ENCODE measurements around the gene PEA15. TPM values are rescaled to one million over a fixed set of nuclear protein-coding genes. Genes with fewer than 3 reads are reported as not detected.

PEA15 gene
- total and polyA plus RNA-seq, 4 donors, result 8.1 to 44.5 (median 11.1) TPM

GRCh38 chr1:160196143-160196542 lies 9.0 kb upstream of the PEA15 start:
- WGBS, result 91% methylated on average over 4 of the region's 4 CpGs
- no peaks in the 10 kb centered on the region for H3K9me3 ChIP-seq (ENCODE audit: control insufficient read depth in 4 of 4, low read length in 3 of 4)
- H3K4me1 ChIP-seq (ENCODE audit: control insufficient read depth in 4 of 4, insufficient read depth in 4 of 4, low read length in 3 of 4), result peaks cover 2 to 7% (median 5%) of the 10 kb centered on the region in 4 donors
- TF ChIP-seq TAF1 (conservative IDR thresholded peaks at IDR 0.05), result no peak
- TF ChIP-seq FOXA1 (IDR thresholded peaks at IDR 0.05), result no peak
- no peak for TF ChIP-seq ZBTB33 (IDR thresholded peaks at IDR 0.05)
- TF ChIP-seq CTCF (IDR thresholded peaks at IDR 0.05; ENCODE audit: low read depth, low read length, missing input control), result no peak
- no peak for TF ChIP-seq RXRA (IDR thresholded peaks at IDR 0.05)
- no peak for TF ChIP-seq RAD21 (IDR thresholded peaks at IDR 0.05)
- TF ChIP-seq MAX (IDR thresholded peaks at IDR 0.05), result no peak
- TF ChIP-seq ATF3 (IDR thresholded peaks at IDR 0.05), result no peak
- no peaks in the 10 kb centered on the region for H3K36me3 ChIP-seq (ENCODE audit: control insufficient read depth in 4 of 4, insufficient read depth in 3 of 4, low read depth in 1 of 4, low read length in 3 of 4)
- no peak overlapping the region for H3K27ac ChIP-seq (ENCODE audit: low read depth in 1 of 2, low read length in 2 of 2)
- no peak overlapping the region for H3K9ac ChIP-seq (ENCODE audit: low read depth in 1 of 2, low read length in 2 of 2)
- DNase-seq (ENCODE audit: low spot score), result no peak
- H3K27me3 ChIP-seq (ENCODE audit: control insufficient read depth in 4 of 4, insufficient read depth in 4 of 4, low read length in 3 of 4), result no peaks in the 10 kb centered on the region
- H3K4me3 ChIP-seq (ENCODE audit: low read depth in 1 of 3, low read length in 3 of 3), result no peak overlapping the region

GRCh38 chr1:160197231-160197630 lies 8.0 kb upstream of the PEA15 start:
- DNase-seq (ENCODE audit: low spot score), result no peak
- TF ChIP-seq ATF3 (IDR thresholded peaks at IDR 0.05) (no peak), NR2F2 (IDR thresholded peaks at IDR 0.05) (no peak), ZBTB33 (IDR thresholded peaks at IDR 0.05) (no peak), EGR1 (IDR thresholded peaks at IDR 0.05; ENCODE audit: low read depth in 2 of 2) (no peak), TAF1 (conservative IDR thresholded peaks at IDR 0.05) (no peak), FOXA1 (IDR thresholded peaks at IDR 0.05) (no peak)
- WGBS, result 92% methylated on average over 4 of the region's 4 CpGs
- Histone ChIP-seq H3K27ac (ENCODE audit: low read depth in 1 of 2, low read length in 2 of 2) (no peak overlapping the region), H3K4me1 (ENCODE audit: control insufficient read depth in 4 of 4, insufficient read depth in 4 of 4, low read length in 3 of 4) (peaks cover 2 to 7% (median 5%) of the 10 kb centered on the region in 4 donors), H3K27me3 (ENCODE audit: control insufficient read depth in 4 of 4, insufficient read depth in 4 of 4, low read length in 3 of 4) (no peaks in the 10 kb centered on the region), H3K4me3 (ENCODE audit: low read depth in 1 of 3, low read length in 3 of 3) (no peak overlapping the region), H3K9ac (ENCODE audit: low read depth in 1 of 2, low read length in 2 of 2) (no peak overlapping the region), H3K36me3 (ENCODE audit: control insufficient read depth in 4 of 4, insufficient read depth in 3 of 4, low read depth in 1 of 4, low read length in 3 of 4) (no peaks in the 10 kb centered on the region), H3K9me3 (ENCODE audit: control insufficient read depth in 4 of 4, low read length in 3 of 4) (no peaks in the 10 kb centered on the region)

- WGBS, result 90% methylated on average over 4 of the region's 4 CpGs
- Histone ChIP-seq H3K9ac (ENCODE audit: low read depth in 1 of 2, low read length in 2 of 2) (no peak overlapping the region), H3K9me3 (ENCODE audit: control insufficient read depth in 4 of 4, low read length in 3 of 4) (no peaks in the 10 kb centered on the region), H3K4me3 (ENCODE audit: low read depth in 1 of 3, low read length in 3 of 3) (no peak overlapping the region), H3K4me1 (ENCODE audit: control insufficient read depth in 4 of 4, insufficient read depth in 4 of 4, low read length in 3 of 4) (peaks cover 1% of the 10 kb centered on the region in 4 donors), H3K27me3 (ENCODE audit: control insufficient read depth in 4 of 4, insufficient read depth in 4 of 4, low read length in 3 of 4) (no peaks in the 10 kb centered on the region), H3K27ac (ENCODE audit: low read depth in 1 of 2, low read length in 2 of 2) (no peak overlapping the region), H3K36me3 (ENCODE audit: control insufficient read depth in 4 of 4, insufficient read depth in 3 of 4, low read depth in 1 of 4, low read length in 3 of 4) (no peaks in the 10 kb centered on the region)
- no peak for DNase-seq (ENCODE audit: low spot score)
- TF ChIP-seq EGR1 (IDR thresholded peaks at IDR 0.05; ENCODE audit: low read depth in 2 of 2) (no peak), NR2F2 (IDR thresholded peaks at IDR 0.05) (no peak), HNF4A (conservative IDR thresholded peaks at IDR 0.05) (no peak), MAX (IDR thresholded peaks at IDR 0.05) (no peak), YY1 (IDR thresholded peaks at IDR 0.05) (no peak), ZBTB33 (IDR thresholded peaks at IDR 0.05) (no peak), TAF1 (conservative IDR thresholded peaks at IDR 0.05) (no peak), CTCF (IDR thresholded peaks at IDR 0.05; ENCODE audit: low read depth, low read length, missing input control) (no peak), HNF4G (IDR thresholded peaks at IDR 0.05) (no peak), JUND (IDR thresholded peaks at IDR 0.05) (no peak), FOXA1 (IDR thresholded peaks at IDR 0.05) (no peak)
Measured at GRCh38 chr1:160200786-160201185, 4.4 kb upstream of the PEA15 start.
